C4-2B (cell line): ENCODE data around the gene MYO15B.

ENCODE experiments used
- H3K27ac ChIP-seq: fragments of 450-650 bp; 2 replicates; pipeline ENCODE4 v1.5.1; 2017
- ZFX ChIP-seq: fragments of 450-650 bp; IDR thresholded peaks from 2 replicates; pipeline ENCODE4 v1.6.1; 2017
- TF ChIP-seq, protein P1 (sequence below): fragments of 450-650 bp; conservative IDR thresholded peaks from 2 replicates; pipeline ENCODE4 v1.5.1; 2017; ENCODE audit warnings: mild to moderate bottlenecking

MYO15B gene

DNA sequence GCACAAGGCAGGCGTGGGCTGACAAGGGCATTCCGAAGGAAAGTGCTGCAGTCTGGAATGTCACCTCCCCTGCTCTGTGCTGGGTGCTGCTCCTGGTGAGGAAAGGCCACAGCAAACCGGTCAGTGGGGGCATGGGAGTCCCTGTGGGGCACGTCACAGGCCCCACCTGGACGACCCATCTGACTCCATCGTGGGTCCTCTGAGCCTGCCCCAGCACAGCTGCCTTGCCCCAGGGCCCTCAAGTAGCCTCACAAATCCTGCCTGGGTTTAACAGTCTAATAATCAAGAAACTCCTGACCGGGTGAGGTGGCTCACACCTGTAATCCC, 2.8 kb upstream of the MYO15B start:
- TF ChIP-seq, protein P1, sequence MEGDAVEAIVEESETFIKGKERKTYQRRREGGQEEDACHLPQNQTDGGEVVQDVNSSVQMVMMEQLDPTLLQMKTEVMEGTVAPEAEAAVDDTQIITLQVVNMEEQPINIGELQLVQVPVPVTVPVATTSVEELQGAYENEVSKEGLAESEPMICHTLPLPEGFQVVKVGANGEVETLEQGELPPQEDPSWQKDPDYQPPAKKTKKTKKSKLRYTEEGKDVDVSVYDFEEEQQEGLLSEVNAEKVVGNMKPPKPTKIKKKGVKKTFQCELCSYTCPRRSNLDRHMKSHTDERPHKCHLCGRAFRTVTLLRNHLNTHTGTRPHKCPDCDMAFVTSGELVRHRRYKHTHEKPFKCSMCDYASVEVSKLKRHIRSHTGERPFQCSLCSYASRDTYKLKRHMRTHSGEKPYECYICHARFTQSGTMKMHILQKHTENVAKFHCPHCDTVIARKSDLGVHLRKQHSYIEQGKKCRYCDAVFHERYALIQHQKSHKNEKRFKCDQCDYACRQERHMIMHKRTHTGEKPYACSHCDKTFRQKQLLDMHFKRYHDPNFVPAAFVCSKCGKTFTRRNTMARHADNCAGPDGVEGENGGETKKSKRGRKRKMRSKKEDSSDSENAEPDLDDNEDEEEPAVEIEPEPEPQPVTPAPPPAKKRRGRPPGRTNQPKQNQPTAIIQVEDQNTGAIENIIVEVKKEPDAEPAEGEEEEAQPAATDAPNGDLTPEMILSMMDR = no peak
- no peak for TF ChIP-seq ZFX

DNA sequence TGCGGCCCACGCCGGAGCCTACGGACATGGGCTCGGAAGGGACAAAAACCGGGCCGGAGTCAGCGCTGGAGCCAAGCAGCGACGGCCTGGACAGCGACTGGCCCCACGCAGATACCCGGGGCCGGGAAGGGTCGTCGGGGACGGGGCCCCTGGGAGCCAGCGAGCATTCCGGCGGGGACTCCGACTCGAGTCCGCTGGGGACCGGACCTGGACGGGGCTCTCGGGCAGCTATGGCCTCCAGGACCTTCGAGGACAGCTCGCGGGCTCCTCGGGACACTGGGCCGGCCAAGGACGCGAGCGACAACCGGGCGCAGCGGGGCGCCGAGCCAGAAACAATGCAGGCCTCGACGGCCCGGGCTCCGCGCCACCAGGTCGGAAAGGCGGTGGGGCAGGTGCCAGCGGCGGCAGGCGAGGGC, 1.0 kb downstream of the MYO15B start:
- H3K27ac ChIP-seq = peak overlapping the region; percentile 78
- TF ChIP-seq, protein P1 = no peak
- TF ChIP-seq ZFX = peak; percentile 69; the same call in 1 of the 2 replicates

More for the DNA sequence above, 2.8 kb upstream of the MYO15B start:
- no peak overlapping the region for H3K27ac ChIP-seq

DNA sequence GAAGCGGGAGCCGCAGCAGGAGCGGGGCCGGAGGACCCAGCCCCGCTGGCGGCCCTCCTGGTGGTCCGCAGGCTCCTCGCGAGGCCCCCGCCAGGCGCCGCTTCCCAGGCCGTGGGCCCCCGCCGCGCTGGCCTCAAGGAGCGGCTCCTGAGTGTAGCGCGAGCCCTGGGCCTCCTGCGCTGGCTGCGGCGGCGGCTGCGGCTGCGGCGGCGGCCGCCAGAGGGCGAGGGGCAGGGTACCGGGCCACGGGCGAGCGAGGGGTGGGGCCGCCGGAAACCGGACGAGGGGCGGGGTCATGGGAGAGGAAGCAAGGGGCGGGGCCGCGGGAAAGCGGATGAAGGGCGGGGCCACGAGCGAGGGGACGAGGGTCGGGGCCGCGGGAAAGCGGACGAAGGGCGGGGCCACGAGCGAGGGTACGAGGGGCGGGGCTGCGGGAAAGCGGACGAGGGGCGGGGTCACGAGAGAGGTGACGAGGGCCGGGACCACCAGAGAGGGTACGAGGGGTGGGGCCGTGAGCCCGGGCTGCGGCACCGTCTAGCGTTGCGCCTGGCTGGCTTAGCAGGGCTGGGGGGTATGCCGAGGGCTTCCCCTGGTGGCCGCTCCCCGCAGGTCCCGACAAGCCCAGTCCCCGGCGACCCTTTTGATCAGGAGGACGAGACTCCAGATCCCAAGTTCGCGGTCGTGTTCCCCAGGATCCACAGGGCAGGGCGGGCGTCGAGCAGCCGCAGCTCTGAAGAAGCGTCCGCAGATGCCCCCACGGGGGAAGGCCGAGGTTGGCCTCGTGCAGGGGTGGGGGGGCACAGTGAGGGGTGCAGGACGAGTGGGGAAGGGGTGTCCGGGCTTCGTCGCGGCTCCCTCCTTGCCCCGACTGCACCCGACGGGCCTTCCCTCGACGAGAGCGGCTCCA, 1.7 kb downstream of the MYO15B start:
- H3K27ac ChIP-seq = peak overlapping the region; percentile 78
- TF ChIP-seq, protein P1 = peak; percentile 88
- TF ChIP-seq ZFX = peak; percentile 54; the same call in 1 of the 2 replicates

DNA sequence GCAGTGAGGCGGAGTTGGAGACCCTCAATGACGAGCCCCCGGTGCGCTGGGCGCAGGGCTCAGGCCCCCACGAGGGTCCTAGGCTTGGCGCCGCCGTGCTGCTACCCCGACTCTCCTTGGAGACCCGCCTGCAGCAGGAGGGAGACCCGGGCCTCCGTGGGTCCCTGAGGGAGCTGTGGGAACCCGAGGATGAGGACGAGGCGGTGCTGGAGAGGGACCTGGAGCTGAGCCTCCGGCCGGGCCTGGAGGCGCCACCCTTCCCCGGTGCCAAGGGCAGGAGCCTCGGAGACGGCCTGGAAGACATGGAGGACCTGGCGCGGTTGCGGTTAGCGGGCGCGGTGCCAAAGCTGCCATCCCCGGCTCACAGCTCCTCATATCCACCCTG, 2.3 kb downstream of the MYO15B start:
- TF ChIP-seq, protein P1 = no peak
- TF ChIP-seq ZFX = no peak
- H3K27ac ChIP-seq = peak overlapping the region; percentile 78

DNA sequence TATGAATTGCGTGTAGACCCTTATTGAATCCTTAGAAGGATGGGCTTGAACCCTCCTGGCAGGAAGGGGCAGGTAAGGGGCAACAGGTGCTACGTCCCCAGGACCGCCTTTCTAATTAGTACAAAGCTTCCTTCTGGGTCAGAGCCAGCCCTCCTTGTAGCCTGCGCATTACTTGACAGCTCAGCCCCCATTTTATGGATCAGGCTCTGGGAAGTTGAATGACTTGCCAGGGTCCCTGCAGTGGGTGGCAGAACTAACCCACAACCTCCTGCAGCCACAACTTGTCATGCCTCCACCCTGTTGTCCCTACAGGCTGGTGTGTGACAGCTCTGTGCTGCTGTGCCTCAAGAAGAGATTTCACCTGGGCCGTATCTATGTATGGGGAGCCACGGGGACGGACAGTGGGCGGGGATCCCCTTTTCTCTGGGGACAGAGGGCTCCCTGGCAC, 2.7 kb downstream of the MYO15B start:
- peak overlapping the region; percentile 78; the same call in 1 of the 2 replicates for H3K27ac ChIP-seq
- TF ChIP-seq ZFX = no peak
- TF ChIP-seq, protein P1 = no peak

DNA sequence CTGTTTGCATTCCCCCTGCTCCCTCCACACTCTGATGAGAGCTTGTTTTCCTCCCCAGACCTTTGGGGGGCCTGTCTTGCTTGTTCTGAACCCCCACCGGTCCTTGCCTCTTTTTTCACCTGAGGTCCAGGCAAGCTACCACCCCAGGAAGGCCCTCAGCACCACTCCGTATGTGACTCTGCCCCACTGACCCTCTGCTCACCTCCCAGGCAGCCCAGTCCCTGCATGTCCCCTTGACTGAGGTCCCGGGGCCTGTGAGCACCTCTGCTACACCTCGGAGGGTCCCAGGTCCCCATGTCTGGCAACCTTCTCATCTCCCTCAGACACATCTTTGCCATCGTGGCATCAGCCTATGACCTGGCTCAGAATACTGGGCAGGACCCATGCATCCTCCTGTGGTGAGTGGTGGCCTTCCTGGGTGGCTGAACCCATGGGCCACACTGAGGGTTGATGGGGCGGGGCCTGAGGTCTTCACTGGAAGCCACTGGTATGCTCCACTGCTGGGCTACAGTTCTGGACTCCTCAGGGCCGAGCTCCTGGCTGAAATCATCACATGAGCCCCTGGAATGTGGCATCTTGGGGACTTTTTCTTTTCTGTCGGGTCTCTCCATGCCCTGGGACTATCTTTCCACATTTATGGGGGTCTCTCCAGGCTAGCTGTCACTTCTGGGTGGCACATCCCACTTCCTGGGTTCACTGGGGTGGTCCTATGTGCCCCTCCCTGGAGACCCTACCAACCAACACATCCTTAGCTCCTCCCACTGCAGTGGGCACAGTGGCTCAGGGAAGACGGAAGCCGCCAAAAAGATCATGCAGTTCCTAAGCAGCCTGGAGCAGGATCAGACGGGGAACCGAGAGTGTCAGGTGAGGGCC, 3.5 kb downstream of the MYO15B start:
- no peak overlapping the region for H3K27ac ChIP-seq

More for the DNA sequence above, 3.5 kb downstream of the MYO15B start:
- TF ChIP-seq ZFX = no peak
- TF ChIP-seq, protein P1 = no peak
